GM13976 (cell line): ENCODE data around the gene BBS9.

Source experiments
- DNase-seq: peaks from one replicate; pipeline ENCODE4 v3.0.0; 2012; ENCODE audit warnings: low spot score
- in situ Hi-C: fragments of 300-500 bp; cut with MboI; formaldehyde crosslinking; loops from one replicate; pipeline ENCODE4 v1.12.0; 2022; ENCODE audit warnings: low sequenced_read_pairs, mixed read lengths, inconsistent platforms; ENCODE audit not compliant: unreplicated experiment
- TF ChIP-seq, protein P1 (sequence below): IDR thresholded peaks from 2 replicates; pipeline ENCODE4 v1.5.1; 2012; ENCODE audit warnings: borderline replicate concordance, mild to moderate bottlenecking; ENCODE audit not compliant: insufficient read depth; ENCODE audit errors: extremely low read depth, missing control alignments, control extremely low read depth

BBS9 gene

DNA sequence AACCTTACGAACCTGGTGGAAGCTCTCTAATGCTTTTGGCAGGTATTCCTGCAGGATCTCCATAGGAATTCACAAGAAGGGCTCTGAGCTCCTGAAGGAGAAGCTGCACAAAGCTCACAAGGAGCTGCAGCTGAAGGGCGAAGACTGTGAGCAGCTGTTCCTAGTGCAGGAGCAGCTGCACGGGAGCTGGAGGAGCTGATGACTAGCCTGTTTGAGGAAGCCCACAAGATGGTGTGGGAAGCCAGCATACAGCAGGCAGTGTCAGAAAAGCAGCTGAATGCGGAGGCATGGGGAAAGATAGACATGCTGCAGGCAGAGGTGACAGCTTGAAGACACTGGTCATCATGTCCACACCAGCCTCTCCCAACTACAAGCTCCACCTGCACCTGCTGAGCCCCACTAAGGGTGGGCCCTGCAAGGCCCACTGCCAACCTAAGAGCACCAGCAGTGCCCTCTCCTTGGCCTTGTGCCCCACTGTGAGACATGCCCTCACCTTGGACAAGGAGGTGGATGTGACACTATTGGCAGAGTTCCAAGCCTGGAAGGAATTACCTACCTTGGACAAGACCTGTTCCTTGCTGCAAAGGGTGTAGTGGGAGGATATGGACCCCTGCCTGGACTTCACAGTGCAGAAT is 250.6 kb downstream of the BBS9 start:
- no peak for DNase-seq
- in situ Hi-C loops, result no loop called here
- TF ChIP-seq, protein P1, sequence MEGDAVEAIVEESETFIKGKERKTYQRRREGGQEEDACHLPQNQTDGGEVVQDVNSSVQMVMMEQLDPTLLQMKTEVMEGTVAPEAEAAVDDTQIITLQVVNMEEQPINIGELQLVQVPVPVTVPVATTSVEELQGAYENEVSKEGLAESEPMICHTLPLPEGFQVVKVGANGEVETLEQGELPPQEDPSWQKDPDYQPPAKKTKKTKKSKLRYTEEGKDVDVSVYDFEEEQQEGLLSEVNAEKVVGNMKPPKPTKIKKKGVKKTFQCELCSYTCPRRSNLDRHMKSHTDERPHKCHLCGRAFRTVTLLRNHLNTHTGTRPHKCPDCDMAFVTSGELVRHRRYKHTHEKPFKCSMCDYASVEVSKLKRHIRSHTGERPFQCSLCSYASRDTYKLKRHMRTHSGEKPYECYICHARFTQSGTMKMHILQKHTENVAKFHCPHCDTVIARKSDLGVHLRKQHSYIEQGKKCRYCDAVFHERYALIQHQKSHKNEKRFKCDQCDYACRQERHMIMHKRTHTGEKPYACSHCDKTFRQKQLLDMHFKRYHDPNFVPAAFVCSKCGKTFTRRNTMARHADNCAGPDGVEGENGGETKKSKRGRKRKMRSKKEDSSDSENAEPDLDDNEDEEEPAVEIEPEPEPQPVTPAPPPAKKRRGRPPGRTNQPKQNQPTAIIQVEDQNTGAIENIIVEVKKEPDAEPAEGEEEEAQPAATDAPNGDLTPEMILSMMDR, result no peak

- TF ChIP-seq, protein P1, result no peak
- in situ Hi-C loops, result no loop called here
- DNase-seq, result no peak
Measured at GRCh38 chr7:33388332-33388731, 259.0 kb downstream of the BBS9 start.

- TF ChIP-seq, protein P1, result no peak
- no peak for DNase-seq
- in situ Hi-C loops, result no loop called here
Measured at GRCh38 chr7:33392148-33392547, 262.8 kb downstream of the BBS9 start.

DNA sequence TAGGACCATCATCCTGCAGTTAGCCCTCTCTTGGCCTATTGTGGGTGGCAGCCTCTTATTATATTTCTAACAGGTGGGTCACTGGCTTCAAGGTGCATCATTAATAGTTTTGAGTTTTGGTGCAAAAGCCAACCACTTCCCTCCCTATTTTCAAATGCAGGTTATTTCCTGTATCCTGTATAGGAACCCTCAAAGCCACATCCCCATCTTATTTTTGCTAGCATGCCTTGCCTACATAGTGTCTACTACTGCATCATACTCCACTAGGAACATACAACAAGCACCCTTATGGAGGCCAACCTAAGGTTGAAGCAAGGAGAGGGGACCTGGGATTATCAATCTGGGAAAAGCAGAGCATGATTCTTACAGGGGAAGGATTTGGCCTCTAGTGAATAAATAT is 264.4 kb downstream of the BBS9 start:
- in situ Hi-C loops, result no loop called here
- TF ChIP-seq, protein P1, result no peak
- no peak for DNase-seq

DNA sequence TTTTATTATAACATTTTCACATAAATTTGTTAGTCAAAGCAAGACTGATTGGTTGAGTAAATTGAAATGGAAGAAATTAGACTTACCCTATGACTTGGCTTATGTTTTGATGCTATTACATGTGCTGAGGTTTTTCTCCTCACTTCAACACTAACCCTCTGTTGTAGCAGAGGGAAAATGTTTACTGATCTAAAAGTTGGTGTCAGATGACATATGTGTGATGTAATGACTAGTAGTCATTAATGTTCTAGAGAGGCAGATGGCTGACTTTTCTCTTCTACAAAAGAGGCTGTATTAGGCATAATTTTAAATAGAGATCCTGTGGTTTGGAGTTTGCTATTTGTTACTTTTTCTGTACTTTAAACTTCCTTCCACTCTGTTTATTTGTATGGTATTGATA is 266.0 kb downstream of the BBS9 start:
- no peak for DNase-seq
- TF ChIP-seq, protein P1, result no peak
- in situ Hi-C loops, result no loop called here

- TF ChIP-seq, protein P1, result no peak
- in situ Hi-C loops, result no loop called here
- no peak for DNase-seq
Measured at GRCh38 chr7:33399528-33400213, 270.3 kb downstream of the BBS9 start.
